ENCODE results near the gene SARM1. TPM values are rescaled to one million over a fixed set of nuclear protein-coding genes. Genes with fewer than 3 reads are reported as not detected.

The SARM1 gene
- total RNA-seq, 1 donor = 5.8 TPM

GRCh38 chr17:28341516-28341915 lies 30.0 kb upstream of the SARM1 start:
- H3K27me3 ChIP-seq (ENCODE audit: insufficient read depth, low read length) = no peaks in the 10 kb centered on the region
- no peaks in the 10 kb centered on the region for H3K9me3 ChIP-seq (ENCODE audit: low read depth, low read length)
- peaks cover 51% of the 10 kb centered on the region for H3K79me2 ChIP-seq (ENCODE audit: insufficient read depth, low read length)
- H3K4me2 ChIP-seq (ENCODE audit: insufficient read depth, low read length) = no peak overlapping the region
- H3K36me3 ChIP-seq (ENCODE audit: insufficient read depth, low read length) = peaks cover 62% of the 10 kb centered on the region
- no peak overlapping the region for H2AFZ ChIP-seq (ENCODE audit: low read length)
- DNase-seq (ENCODE audit: insufficient read length, low spot score, missing footprints) = peak; percentile 36
- TF ChIP-seq, protein P1, sequence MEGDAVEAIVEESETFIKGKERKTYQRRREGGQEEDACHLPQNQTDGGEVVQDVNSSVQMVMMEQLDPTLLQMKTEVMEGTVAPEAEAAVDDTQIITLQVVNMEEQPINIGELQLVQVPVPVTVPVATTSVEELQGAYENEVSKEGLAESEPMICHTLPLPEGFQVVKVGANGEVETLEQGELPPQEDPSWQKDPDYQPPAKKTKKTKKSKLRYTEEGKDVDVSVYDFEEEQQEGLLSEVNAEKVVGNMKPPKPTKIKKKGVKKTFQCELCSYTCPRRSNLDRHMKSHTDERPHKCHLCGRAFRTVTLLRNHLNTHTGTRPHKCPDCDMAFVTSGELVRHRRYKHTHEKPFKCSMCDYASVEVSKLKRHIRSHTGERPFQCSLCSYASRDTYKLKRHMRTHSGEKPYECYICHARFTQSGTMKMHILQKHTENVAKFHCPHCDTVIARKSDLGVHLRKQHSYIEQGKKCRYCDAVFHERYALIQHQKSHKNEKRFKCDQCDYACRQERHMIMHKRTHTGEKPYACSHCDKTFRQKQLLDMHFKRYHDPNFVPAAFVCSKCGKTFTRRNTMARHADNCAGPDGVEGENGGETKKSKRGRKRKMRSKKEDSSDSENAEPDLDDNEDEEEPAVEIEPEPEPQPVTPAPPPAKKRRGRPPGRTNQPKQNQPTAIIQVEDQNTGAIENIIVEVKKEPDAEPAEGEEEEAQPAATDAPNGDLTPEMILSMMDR (IDR thresholded peaks at IDR 0.05; ENCODE audit: extremely low read depth, low read depth, low read length) = no peak
- no peak overlapping the region for H3K27ac ChIP-seq (ENCODE audit: low read depth, low read length)
- peaks cover 20% of the 10 kb centered on the region for H4K20me1 ChIP-seq (ENCODE audit: insufficient read depth, low read length)
- H3K4me1 ChIP-seq (ENCODE audit: insufficient read depth, low read length) = peaks cover 39% of the 10 kb centered on the region
- no peak overlapping the region for H3K4me3 ChIP-seq (ENCODE audit: insufficient read depth, low read length)

DNA sequence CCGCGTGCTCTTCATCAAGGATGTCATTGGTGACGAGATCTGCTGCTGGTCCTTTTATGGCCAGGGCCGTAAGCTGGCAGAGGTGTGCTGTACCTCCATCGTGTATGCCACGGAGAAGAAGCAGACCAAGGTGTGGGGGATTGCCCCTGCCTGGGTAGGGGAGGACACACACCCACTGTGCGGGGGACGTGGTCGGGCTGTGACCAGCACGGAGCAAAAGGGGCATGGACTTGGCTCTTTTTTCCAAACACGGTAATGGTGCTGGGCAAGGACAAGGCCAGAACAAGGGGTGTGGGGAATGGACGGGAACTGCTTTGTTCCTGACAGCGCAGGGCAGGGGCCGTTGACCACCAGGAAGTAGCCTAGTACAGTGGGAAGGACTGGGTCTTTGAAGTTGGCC lies 29.2 kb upstream of the SARM1 start:
- no peaks in the 10 kb centered on the region for H3K27me3 ChIP-seq (ENCODE audit: insufficient read depth, low read length)
- DNase-seq (ENCODE audit: insufficient read length, low spot score, missing footprints) = no peak
- H3K9me3 ChIP-seq (ENCODE audit: low read depth, low read length) = no peaks in the 10 kb centered on the region
- H3K4me1 ChIP-seq (ENCODE audit: insufficient read depth, low read length) = peaks cover 39% of the 10 kb centered on the region
- no peak overlapping the region for H3K27ac ChIP-seq (ENCODE audit: low read depth, low read length)
- peaks cover 43% of the 10 kb centered on the region for H3K79me2 ChIP-seq (ENCODE audit: insufficient read depth, low read length)
- peaks cover 14% of the 10 kb centered on the region for H4K20me1 ChIP-seq (ENCODE audit: insufficient read depth, low read length)
- no peak overlapping the region for H2AFZ ChIP-seq (ENCODE audit: low read length)
- H3K4me2 ChIP-seq (ENCODE audit: insufficient read depth, low read length) = no peak overlapping the region
- H3K4me3 ChIP-seq (ENCODE audit: insufficient read depth, low read length) = no peak overlapping the region
- TF ChIP-seq, protein P1 (IDR thresholded peaks at IDR 0.05; ENCODE audit: extremely low read depth, low read depth, low read length) = no peak
- peaks cover 67% of the 10 kb centered on the region for H3K36me3 ChIP-seq (ENCODE audit: insufficient read depth, low read length)

DNA sequence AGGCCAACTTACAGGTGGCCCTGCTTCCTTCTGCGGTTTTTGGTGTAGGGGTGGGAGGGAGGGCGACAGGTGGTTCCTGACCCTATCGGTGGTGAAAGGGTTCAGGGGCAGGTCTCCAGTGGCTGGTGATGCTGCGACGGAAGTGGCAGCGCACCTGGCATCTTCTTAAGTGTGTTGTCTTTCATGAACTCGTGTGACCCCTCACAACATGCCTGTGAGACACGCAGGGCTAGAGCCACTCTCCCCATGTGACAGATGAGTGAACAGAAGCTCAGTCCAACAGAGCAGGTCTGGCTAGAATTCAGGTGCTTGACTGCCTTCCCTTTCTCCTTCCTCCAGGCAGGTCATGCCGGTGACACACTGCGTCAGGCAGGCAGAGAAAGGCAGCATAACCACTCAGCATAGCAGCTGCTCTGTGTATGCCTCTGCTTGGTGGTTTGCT lies 28.0 kb upstream of the SARM1 start:
- H3K4me1 ChIP-seq (ENCODE audit: insufficient read depth, low read length) = peaks cover 34% of the 10 kb centered on the region
- peaks cover 72% of the 10 kb centered on the region for H3K36me3 ChIP-seq (ENCODE audit: insufficient read depth, low read length)

GRCh38 chr17:28344011-28344410 lies 27.5 kb upstream of the SARM1 start:
- peaks cover 27% of the 10 kb centered on the region for H3K79me2 ChIP-seq (ENCODE audit: insufficient read depth, low read length)
- H4K20me1 ChIP-seq (ENCODE audit: insufficient read depth, low read length) = peaks cover 13% of the 10 kb centered on the region
- H3K36me3 ChIP-seq (ENCODE audit: insufficient read depth, low read length) = peaks cover 77% of the 10 kb centered on the region
- H2AFZ ChIP-seq (ENCODE audit: low read length) = no peak overlapping the region
- DNase-seq (ENCODE audit: insufficient read length, low spot score, missing footprints) = peak; percentile 67
- TF ChIP-seq, protein P1 (IDR thresholded peaks at IDR 0.05; ENCODE audit: extremely low read depth, low read depth, low read length) = no peak
- no peak overlapping the region for H3K27ac ChIP-seq (ENCODE audit: low read depth, low read length)
- H3K4me2 ChIP-seq (ENCODE audit: insufficient read depth, low read length) = no peak overlapping the region
- peaks cover 31% of the 10 kb centered on the region for H3K4me1 ChIP-seq (ENCODE audit: insufficient read depth, low read length)
- H3K27me3 ChIP-seq (ENCODE audit: insufficient read depth, low read length) = no peaks in the 10 kb centered on the region
- H3K4me3 ChIP-seq (ENCODE audit: insufficient read depth, low read length) = no peak overlapping the region
- H3K9me3 ChIP-seq (ENCODE audit: low read depth, low read length) = no peaks in the 10 kb centered on the region

More for the DNA sequence above, 28.0 kb upstream of the SARM1 start:
- Histone ChIP-seq H2AFZ (ENCODE audit: low read length) (no peak overlapping the region), H3K4me3 (ENCODE audit: insufficient read depth, low read length) (no peak overlapping the region), H3K9me3 (ENCODE audit: low read depth, low read length) (no peaks in the 10 kb centered on the region), H4K20me1 (ENCODE audit: insufficient read depth, low read length) (peaks cover 13% of the 10 kb centered on the region), H3K27me3 (ENCODE audit: insufficient read depth, low read length) (no peaks in the 10 kb centered on the region), H3K27ac (ENCODE audit: low read depth, low read length) (no peak overlapping the region), H3K79me2 (ENCODE audit: insufficient read depth, low read length) (peaks cover 31% of the 10 kb centered on the region), H3K4me2 (ENCODE audit: insufficient read depth, low read length) (no peak overlapping the region)
- DNase-seq (ENCODE audit: insufficient read length, low spot score, missing footprints) = peak; percentile 47
- TF ChIP-seq, protein P1 (IDR thresholded peaks at IDR 0.05; ENCODE audit: extremely low read depth, low read depth, low read length) = no peak
